HepG2 (cell line): ENCODE data around the gene SNX21. TPM values are rescaled to one million over a fixed set of nuclear protein-coding genes. Genes with fewer than 3 reads are reported as not detected.

ENCODE experiments used
- BORCS8-MEF2B ChIP-seq: sonication (generic); formaldehyde crosslinking; IDR thresholded peaks from 2 replicates; pipeline ENCODE4 v1.8.0; 2022; ENCODE audit warnings: mild to moderate bottlenecking, missing genetic modification reagents
- EED ChIP-seq: sonication (generic); formaldehyde crosslinking; IDR thresholded peaks from 2 replicates; pipeline ENCODE4 v1.5.0; 2020; ENCODE audit warnings: mild to moderate bottlenecking, missing genetic modification reagents
- FOXJ3 ChIP-seq: sonication (generic); formaldehyde crosslinking; IDR thresholded peaks from 2 replicates; pipeline ENCODE4 v1.4.0; 2020; ENCODE audit warnings: missing genetic modification reagents, mild to moderate bottlenecking, borderline replicate concordance
- FOXP1 ChIP-seq, 2 experiments: fragments of 450-650 bp in 1 of 2; IDR thresholded peaks; 2 replicates each; pipeline ENCODE4 v1.6.1; 2017 to 2018; ENCODE audit warnings: antibody characterized with exemption in 1 of 2
- HDAC2 ChIP-seq: sonication (generic); formaldehyde crosslinking; IDR thresholded peaks from 2 replicates; pipeline ENCODE4 v1.4.0; 2020; ENCODE audit warnings: missing genetic modification reagents
- HDAC6 ChIP-seq: fragments of 200-600 bp; sonication (generic); IDR thresholded peaks from 2 replicates; pipeline ENCODE4 v1.7.0; 2017; ENCODE audit warnings: mild to moderate bottlenecking, antibody characterized with exemption, low read length, low read depth
- MAF1 ChIP-seq: sonication (generic); formaldehyde crosslinking; IDR thresholded peaks from 2 replicates; pipeline ENCODE4 v1.5.0; 2020; ENCODE audit warnings: missing genetic modification reagents, borderline replicate concordance
- NFYC ChIP-seq: IDR thresholded peaks from 2 replicates; pipeline ENCODE4 v1.6.1; 2016; ENCODE audit warnings: missing genetic modification reagents, missing compliant biosample characterization
- TAF1 ChIP-seq: sonication (generic); formaldehyde crosslinking; IDR thresholded peaks from 2 replicates; pipeline ENCODE4 v1.4.0; 2020; ENCODE audit warnings: missing genetic modification reagents
- ZNF253 ChIP-seq: sonication (generic); formaldehyde crosslinking; IDR thresholded peaks from 2 replicates; pipeline ENCODE4 v1.8.0; 2022; ENCODE audit warnings: mild to moderate bottlenecking, missing genetic modification reagents, borderline replicate concordance
- ZNF546 ChIP-seq: sonication (generic); formaldehyde crosslinking; conservative IDR thresholded peaks from 2 replicates; pipeline ENCODE4 v1.8.1; 2023; ENCODE audit warnings: mild to moderate bottlenecking, missing genetic modification reagents
- ZNF547 ChIP-seq: sonication (generic); formaldehyde crosslinking; IDR thresholded peaks from 2 replicates; pipeline ENCODE4 v1.5.1; 2020; ENCODE audit warnings: mild to moderate bottlenecking, missing genetic modification reagents
- ZNF616 ChIP-seq: sonication (generic); formaldehyde crosslinking; IDR thresholded peaks from 2 replicates; pipeline ENCODE4 v1.5.0; 2020; ENCODE audit warnings: low read depth, mild to moderate bottlenecking, missing genetic modification reagents
- ZNF749 ChIP-seq: sonication (generic); formaldehyde crosslinking; IDR thresholded peaks from 2 replicates; pipeline ENCODE4 v1.8.0; 2022; ENCODE audit warnings: mild to moderate bottlenecking, missing genetic modification reagents, moderate library complexity, borderline replicate concordance
- ZNF879 ChIP-seq: sonication (generic); formaldehyde crosslinking; IDR thresholded peaks from 2 replicates; pipeline ENCODE4 v1.8.1; 2023; ENCODE audit warnings: missing genetic modification reagents
- polyA plus RNA-seq, 8 experiments: library from polyadenylated mRNA; depleted of rRNA in 3 of 8; stranded (reverse) in 7 of 8; unstranded in 1 of 8; fragments of >200 nt; fragmentation: Illumina TruSeq in 4 of 8; extraction: Trizol in 4 of 8; gene quantifications; 2 replicates each; pipeline versions ENCODE4 v1.2.1 to v1.2.3, GENCODE V29; 2011 to 2016; ENCODE audit warnings: low read depth in 4 of 8, missing spikeins in 1 of 8, mixed read lengths in 1 of 8; ENCODE audit not compliant: insufficient read depth in 1 of 8
- total RNA-seq, 5 experiments: library from RNA; depleted of rRNA; stranded (reverse); fragments of >200 nt; fragmentation: Illumina TruSeq; extraction: Trizol; gene quantifications; 2 replicates each; pipeline ENCODE4 v1.2.3, GENCODE V29; 2016; ENCODE audit warnings: low read depth in 1 of 5
- TF ChIP-seq, protein P1 (sequence below): sonication (generic); formaldehyde crosslinking; IDR thresholded peaks from 2 replicates; pipeline ENCODE4 v1.4.0; 2020; ENCODE audit warnings: missing genetic modification reagents, mild to moderate bottlenecking, borderline replicate concordance
- TF ChIP-seq, protein P2 (sequence below): sonication (generic); formaldehyde crosslinking; IDR thresholded peaks from 2 replicates; pipeline ENCODE4 v1.8.0; 2022; ENCODE audit warnings: mild to moderate bottlenecking, missing genetic modification reagents
- TF ChIP-seq, protein P3 (sequence below), 2 experiments: sonication (generic) in 1 of 2; formaldehyde crosslinking in 1 of 2; IDR thresholded peaks; 2 replicates each; pipeline versions ENCODE4 v1.4.0 to v1.6.1; 2016 to 2020; ENCODE audit warnings: borderline replicate concordance in 1 of 2, low read depth in 1 of 2, mild to moderate bottlenecking in 1 of 2, missing genetic modification reagents in 1 of 2
- TF ChIP-seq, protein P4 (sequence below): sonication (generic); formaldehyde crosslinking; IDR thresholded peaks from 2 replicates; pipeline ENCODE4 v1.8.0; 2022; ENCODE audit warnings: mild to moderate bottlenecking, missing genetic modification reagents, borderline replicate concordance

Gene SNX21
- total and polyA plus RNA-seq, 2 of the 13 experiments (the other 11 are each of a cell fraction or from before 2014, with no cell fraction given) = 7.7 to 12.8 TPM

DNA sequence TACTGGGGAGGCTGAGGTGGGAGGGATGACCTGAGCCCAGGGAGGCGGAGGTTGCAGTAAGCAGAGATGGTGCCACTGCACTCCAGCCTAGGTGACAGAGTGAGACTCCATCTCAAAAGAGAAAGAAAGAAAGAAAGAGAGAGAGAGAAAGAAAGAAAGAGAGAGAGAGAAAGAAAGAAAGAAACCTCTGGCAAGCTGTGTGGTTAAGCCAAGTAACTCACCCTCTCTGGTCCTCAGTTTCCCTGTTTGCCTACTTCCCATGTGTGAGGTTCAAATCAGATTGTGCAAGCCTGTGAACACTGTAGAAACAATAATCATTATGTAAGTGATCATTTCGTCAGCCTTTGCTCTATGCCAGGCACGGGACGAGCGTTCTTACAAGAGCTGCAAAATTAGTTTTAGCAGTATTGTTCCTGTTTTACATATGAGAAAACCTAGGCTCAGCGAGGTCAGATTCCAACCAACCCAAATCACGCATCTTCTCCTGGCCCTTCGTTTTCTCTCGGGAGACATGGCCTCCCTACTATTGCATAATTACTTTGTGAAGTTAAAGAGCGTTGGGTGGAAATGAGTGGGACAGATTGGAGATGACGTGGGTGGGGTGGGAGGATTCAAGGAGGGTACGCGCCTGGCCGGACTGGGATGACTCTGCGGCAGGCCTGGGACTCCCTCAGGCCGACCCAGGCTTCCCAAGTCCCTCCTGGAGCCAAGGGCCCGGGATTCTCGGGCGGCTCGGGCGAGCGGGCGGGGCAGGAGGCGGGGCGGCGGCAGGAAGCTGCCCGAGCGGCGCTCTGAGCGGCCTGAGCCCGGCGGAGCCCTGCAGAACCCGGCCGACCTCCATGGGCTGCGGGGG lies at the start of gene SNX21 (continued):
- no peak for TF ChIP-seq HDAC6
- TF ChIP-seq, protein P1, sequence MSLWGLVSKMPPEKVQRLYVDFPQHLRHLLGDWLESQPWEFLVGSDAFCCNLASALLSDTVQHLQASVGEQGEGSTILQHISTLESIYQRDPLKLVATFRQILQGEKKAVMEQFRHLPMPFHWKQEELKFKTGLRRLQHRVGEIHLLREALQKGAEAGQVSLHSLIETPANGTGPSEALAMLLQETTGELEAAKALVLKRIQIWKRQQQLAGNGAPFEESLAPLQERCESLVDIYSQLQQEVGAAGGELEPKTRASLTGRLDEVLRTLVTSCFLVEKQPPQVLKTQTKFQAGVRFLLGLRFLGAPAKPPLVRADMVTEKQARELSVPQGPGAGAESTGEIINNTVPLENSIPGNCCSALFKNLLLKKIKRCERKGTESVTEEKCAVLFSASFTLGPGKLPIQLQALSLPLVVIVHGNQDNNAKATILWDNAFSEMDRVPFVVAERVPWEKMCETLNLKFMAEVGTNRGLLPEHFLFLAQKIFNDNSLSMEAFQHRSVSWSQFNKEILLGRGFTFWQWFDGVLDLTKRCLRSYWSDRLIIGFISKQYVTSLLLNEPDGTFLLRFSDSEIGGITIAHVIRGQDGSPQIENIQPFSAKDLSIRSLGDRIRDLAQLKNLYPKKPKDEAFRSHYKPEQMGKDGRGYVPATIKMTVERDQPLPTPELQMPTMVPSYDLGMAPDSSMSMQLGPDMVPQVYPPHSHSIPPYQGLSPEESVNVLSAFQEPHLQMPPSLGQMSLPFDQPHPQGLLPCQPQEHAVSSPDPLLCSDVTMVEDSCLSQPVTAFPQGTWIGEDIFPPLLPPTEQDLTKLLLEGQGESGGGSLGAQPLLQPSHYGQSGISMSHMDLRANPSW (CRISPR knock-in tag) = no peak
- TF ChIP-seq ZNF616 (CRISPR knock-in tag) = no peak
- no peak for TF ChIP-seq NFYC (CRISPR knock-in tag)
- TF ChIP-seq, protein P2, sequence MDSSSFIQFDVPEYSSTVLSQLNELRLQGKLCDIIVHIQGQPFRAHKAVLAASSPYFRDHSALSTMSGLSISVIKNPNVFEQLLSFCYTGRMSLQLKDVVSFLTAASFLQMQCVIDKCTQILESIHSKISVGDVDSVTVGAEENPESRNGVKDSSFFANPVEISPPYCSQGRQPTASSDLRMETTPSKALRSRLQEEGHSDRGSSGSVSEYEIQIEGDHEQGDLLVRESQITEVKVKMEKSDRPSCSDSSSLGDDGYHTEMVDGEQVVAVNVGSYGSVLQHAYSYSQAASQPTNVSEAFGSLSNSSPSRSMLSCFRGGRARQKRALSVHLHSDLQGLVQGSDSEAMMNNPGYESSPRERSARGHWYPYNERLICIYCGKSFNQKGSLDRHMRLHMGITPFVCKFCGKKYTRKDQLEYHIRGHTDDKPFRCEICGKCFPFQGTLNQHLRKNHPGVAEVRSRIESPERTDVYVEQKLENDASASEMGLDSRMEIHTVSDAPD (CRISPR knock-in tag) = 0 out of 2 replicates have a peak, but pooled peaks have one; percentile 28
- no peak for TF ChIP-seq EED (CRISPR knock-in tag)
- peak; percentile 53 for TF ChIP-seq ZNF749
- no peak for TF ChIP-seq ZNF879 (CRISPR knock-in tag)
- no peak; the same call in none of the 2 replicates for TF ChIP-seq HDAC2 (CRISPR knock-in tag)
- TF ChIP-seq FOXJ3 (CRISPR knock-in tag) = no peak
- no peak for TF ChIP-seq ZNF253 (CRISPR knock-in tag)
- TF ChIP-seq FOXP1 (IDR thresholded peaks at IDR 0.05) = no peak
- no peak for TF ChIP-seq FOXP1 (CRISPR knock-in tag; IDR thresholded peaks at IDR 0.05)
- no peak; the same call in 1 of the 2 replicates for TF ChIP-seq MAF1 (CRISPR knock-in tag)
- no peak for TF ChIP-seq ZNF546 (CRISPR knock-in tag)
- TF ChIP-seq BORCS8-MEF2B (CRISPR knock-in tag) = no peak
- TF ChIP-seq TAF1 (CRISPR knock-in tag) = peak; percentile 75
- TF ChIP-seq ZNF547 (CRISPR knock-in tag) = peak; percentile 13
- TF ChIP-seq, protein P3, sequence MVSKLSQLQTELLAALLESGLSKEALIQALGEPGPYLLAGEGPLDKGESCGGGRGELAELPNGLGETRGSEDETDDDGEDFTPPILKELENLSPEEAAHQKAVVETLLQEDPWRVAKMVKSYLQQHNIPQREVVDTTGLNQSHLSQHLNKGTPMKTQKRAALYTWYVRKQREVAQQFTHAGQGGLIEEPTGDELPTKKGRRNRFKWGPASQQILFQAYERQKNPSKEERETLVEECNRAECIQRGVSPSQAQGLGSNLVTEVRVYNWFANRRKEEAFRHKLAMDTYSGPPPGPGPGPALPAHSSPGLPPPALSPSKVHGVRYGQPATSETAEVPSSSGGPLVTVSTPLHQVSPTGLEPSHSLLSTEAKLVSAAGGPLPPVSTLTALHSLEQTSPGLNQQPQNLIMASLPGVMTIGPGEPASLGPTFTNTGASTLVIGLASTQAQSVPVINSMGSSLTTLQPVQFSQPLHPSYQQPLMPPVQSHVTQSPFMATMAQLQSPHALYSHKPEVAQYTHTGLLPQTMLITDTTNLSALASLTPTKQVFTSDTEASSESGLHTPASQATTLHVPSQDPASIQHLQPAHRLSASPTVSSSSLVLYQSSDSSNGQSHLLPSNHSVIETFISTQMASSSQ (IDR thresholded peaks at IDR 0.05; ENCODE audit: low read depth) = no peak
- TF ChIP-seq, protein P3 (CRISPR knock-in tag; IDR thresholded peaks at IDR 0.05; ENCODE audit: borderline replicate concordance) = no peak
- TF ChIP-seq, protein P4, sequence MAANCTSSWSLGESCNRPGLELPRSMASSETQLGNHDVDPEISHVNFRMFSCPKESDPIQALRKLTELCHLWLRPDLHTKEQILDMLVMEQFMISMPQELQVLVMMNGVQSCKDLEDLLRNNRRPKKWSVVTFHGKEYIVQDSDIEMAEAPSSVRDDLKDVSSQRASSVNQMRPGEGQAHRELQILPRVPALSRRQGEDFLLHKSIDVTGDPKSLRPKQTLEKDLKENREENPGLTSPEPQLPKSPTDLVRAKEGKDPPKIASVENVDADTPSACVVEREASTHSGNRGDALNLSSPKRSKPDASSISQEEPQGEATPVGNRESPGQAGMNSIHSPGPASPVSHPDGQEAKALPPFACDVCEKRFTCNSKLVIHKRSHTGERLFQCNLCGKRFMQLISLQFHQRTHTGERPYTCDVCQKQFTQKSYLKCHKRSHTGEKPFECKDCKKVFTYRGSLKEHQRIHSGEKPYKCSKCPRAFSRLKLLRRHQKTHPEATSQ (CRISPR knock-in tag) = peak; percentile 24; the same call in 1 of the 2 replicates
